ENCODE measurements around the gene MACROD2.

DNA sequence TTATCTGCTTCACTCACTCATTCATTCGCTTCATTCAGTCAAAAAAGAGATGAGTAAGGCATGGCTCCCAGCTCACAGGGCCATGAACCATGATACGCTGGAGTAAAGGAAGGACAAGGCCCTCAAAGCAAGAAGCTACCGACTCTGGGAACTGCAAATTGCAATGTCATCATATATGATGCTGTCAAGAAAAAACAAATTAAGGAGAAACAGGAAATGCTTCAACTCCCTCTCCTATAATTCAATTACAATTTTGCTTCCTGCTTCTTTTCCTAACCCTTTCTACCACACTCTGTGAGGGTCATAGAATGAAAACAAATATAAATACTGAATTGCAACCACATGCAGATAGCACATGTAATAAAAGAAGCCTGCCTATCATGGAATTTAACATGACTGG, 1067.8 kb downstream of the MACROD2 start:
- TF ChIP-seq, protein P1, sequence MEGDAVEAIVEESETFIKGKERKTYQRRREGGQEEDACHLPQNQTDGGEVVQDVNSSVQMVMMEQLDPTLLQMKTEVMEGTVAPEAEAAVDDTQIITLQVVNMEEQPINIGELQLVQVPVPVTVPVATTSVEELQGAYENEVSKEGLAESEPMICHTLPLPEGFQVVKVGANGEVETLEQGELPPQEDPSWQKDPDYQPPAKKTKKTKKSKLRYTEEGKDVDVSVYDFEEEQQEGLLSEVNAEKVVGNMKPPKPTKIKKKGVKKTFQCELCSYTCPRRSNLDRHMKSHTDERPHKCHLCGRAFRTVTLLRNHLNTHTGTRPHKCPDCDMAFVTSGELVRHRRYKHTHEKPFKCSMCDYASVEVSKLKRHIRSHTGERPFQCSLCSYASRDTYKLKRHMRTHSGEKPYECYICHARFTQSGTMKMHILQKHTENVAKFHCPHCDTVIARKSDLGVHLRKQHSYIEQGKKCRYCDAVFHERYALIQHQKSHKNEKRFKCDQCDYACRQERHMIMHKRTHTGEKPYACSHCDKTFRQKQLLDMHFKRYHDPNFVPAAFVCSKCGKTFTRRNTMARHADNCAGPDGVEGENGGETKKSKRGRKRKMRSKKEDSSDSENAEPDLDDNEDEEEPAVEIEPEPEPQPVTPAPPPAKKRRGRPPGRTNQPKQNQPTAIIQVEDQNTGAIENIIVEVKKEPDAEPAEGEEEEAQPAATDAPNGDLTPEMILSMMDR (IDR thresholded peaks at IDR 0.05), result no peak
- no peak for TF ChIP-seq ZFX (IDR thresholded peaks at IDR 0.05; ENCODE audit: borderline replicate concordance)
